ENCODE results near the gene DAB1.

- TF ChIP-seq EZH2 (IDR thresholded peaks at IDR 0.05; ENCODE audit: low read depth, low read length, severe bottlenecking) (no peak), ATF3 (IDR thresholded peaks at IDR 0.05; ENCODE audit: insufficient read depth, low read depth, low read length) (no peak), CEBPB (IDR thresholded peaks at IDR 0.05; ENCODE audit: low read depth, low read length) (no peak), CREB1 (IDR thresholded peaks at IDR 0.05) (no peak), CTCF (IDR thresholded peaks at IDR 0.05; ENCODE audit: control extremely low read depth in 1 of 3, insufficient read depth in 1 of 3, low read depth in 1 of 3, low read length in 3 of 3) (no peak), POLR2A (IDR thresholded peaks at IDR 0.05; ENCODE audit: control extremely low read depth in 1 of 2, low read depth in 2 of 2, low read length in 2 of 2) (no peak), POLR2AphosphoS5 (IDR thresholded peaks at IDR 0.05; ENCODE audit: low read depth, low read length) (no peak), SP1 (IDR thresholded peaks at IDR 0.05; ENCODE audit: low read depth, low read length) (no peak), EP300 (IDR thresholded peaks at IDR 0.05; ENCODE audit: borderline replicate concordance in 1 of 2, low read depth in 2 of 2, low read length in 2 of 2) (no peak), SIN3A (conservative IDR thresholded peaks at IDR 0.05 in 1 of 2, IDR thresholded peaks at IDR 0.05 in 1 of 2; ENCODE audit: low read depth in 1 of 2, low read length in 2 of 2) (no peak)
These were observed 448.4 kb downstream of the DAB1 start for GRCh38 chr1:56975446-56975845.

Measured in H1 (cell line).